Measurements from ENCODE around the gene VSIG2. TPM values are rescaled to one million over a fixed set of nuclear protein-coding genes. Genes with fewer than 3 reads are reported as not detected.

VSIG2 gene
- polyA plus RNA-seq, 3 donors = not detected

- Mint-ChIP-seq H3K36me3 (no peaks in the 10 kb centered on the region), H3K4me3 (no peak overlapping the region), H3K27ac (no peak overlapping the region), H3K27me3 (ENCODE audit: low read depth in 3 of 3) (peaks cover 0 to 2% (median 1%) of the 10 kb centered on the region in 3 donors), H3K4me1 (peaks cover 3% of the 10 kb centered on the region), H3K9me3 (peaks cover 0 to 11% (median 2%) of the 10 kb centered on the region in 7 donors)
- intact Hi-C loops (cut with micrococcal nuclease) = no loop called here
- Histone ChIP-seq H3K9ac (ENCODE audit: insufficient read depth, low read length, poor library complexity, severe bottlenecking) (no peak overlapping the region), H3K9me3 (replicated peaks in 1 of 2; ENCODE audit: control insufficient read depth in 1 of 2, insufficient read depth in 1 of 2, low read length in 2 of 2) (peaks cover 0 to 6% of the 10 kb centered on the region in 2 donors), H3K36me3 (replicated peaks in 1 of 2; ENCODE audit: control insufficient read depth in 1 of 2, insufficient read depth in 2 of 2, low read length in 2 of 2) (no peaks in the 10 kb centered on the region), H3K79me2 (ENCODE audit: insufficient read depth, low read length) (no peaks in the 10 kb centered on the region), H3K4me1 (ENCODE audit: control insufficient read depth in 1 of 2, insufficient read depth in 2 of 2, low read length in 2 of 2) (no peaks in the 10 kb centered on the region), H3K4me2 (replicated peaks; ENCODE audit: extremely low read depth, low read length, poor library complexity, severe bottlenecking) (no peak overlapping the region), H3K27me3 (ENCODE audit: control insufficient read depth in 2 of 2, insufficient read depth in 2 of 2, low read length in 2 of 2) (peaks cover 0 to 2% of the 10 kb centered on the region in 2 donors), H4K20me1 (ENCODE audit: insufficient read depth, low read length) (no peaks in the 10 kb centered on the region), H3K27ac (ENCODE audit: low read depth in 1 of 2, low read length in 2 of 2) (no peak overlapping the region), H2AFZ (ENCODE audit: insufficient read depth, low read depth, low read length, poor library complexity, severe bottlenecking) (no peak overlapping the region), H3K4me3 (replicated peaks in 1 of 3; ENCODE audit: low read depth in 2 of 3, low read length in 3 of 3) (no peak overlapping the region)
- TF ChIP-seq CTCF (IDR thresholded peaks at IDR 0.05) = no peak
- no peak for DNase-seq
These were observed 52.0 kb downstream of the VSIG2 start for GRCh38 chr11:124700028-124700427.

- Histone ChIP-seq H3K9ac (ENCODE audit: insufficient read depth, low read length, poor library complexity, severe bottlenecking) (no peak overlapping the region), H3K27ac (ENCODE audit: low read depth in 1 of 2, low read length in 2 of 2) (no peak overlapping the region), H3K4me1 (ENCODE audit: control insufficient read depth in 1 of 2, insufficient read depth in 2 of 2, low read length in 2 of 2) (no peaks in the 10 kb centered on the region), H4K20me1 (ENCODE audit: insufficient read depth, low read length) (no peaks in the 10 kb centered on the region), H2AFZ (ENCODE audit: insufficient read depth, low read depth, low read length, poor library complexity, severe bottlenecking) (no peak overlapping the region), H3K4me3 (replicated peaks in 1 of 3; ENCODE audit: low read depth in 2 of 3, low read length in 3 of 3) (no peak overlapping the region), H3K36me3 (replicated peaks in 1 of 2; ENCODE audit: control insufficient read depth in 1 of 2, insufficient read depth in 2 of 2, low read length in 2 of 2) (no peaks in the 10 kb centered on the region), H3K4me2 (replicated peaks; ENCODE audit: extremely low read depth, low read length, poor library complexity, severe bottlenecking) (no peak overlapping the region), H3K9me3 (replicated peaks in 1 of 2; ENCODE audit: control insufficient read depth in 1 of 2, insufficient read depth in 1 of 2, low read length in 2 of 2) (peaks cover 0 to 6% of the 10 kb centered on the region in 2 donors), H3K27me3 (ENCODE audit: control insufficient read depth in 2 of 2, insufficient read depth in 2 of 2, low read length in 2 of 2) (peaks cover 0 to 2% of the 10 kb centered on the region in 2 donors), H3K79me2 (ENCODE audit: insufficient read depth, low read length) (no peaks in the 10 kb centered on the region)
- DNase-seq = no peak
- WGBS (ENCODE audit: insufficient coverage) = no CpG with 5 or more reads among the region's 1 CpG
- no peak overlapping the region for H3K4me3 Mint-ChIP-seq
- H3K27ac Mint-ChIP-seq = no peak overlapping the region
- intact Hi-C loops (cut with micrococcal nuclease) = no loop called here
- TF ChIP-seq CTCF (IDR thresholded peaks at IDR 0.05) = no peak
- peaks cover 5% of the 10 kb centered on the region for H3K4me1 Mint-ChIP-seq
- H3K36me3 Mint-ChIP-seq = no peaks in the 10 kb centered on the region
- peaks cover 0 to 11% (median 2%) of the 10 kb centered on the region in 7 donors for H3K9me3 Mint-ChIP-seq
- peaks cover 0 to 2% (median 1%) of the 10 kb centered on the region in 3 donors for H3K27me3 Mint-ChIP-seq (ENCODE audit: low read depth in 3 of 3)
These were observed 52.5 kb downstream of the VSIG2 start for GRCh38 chr11:124699547-124699946.

Other genes starting within 250 kb of the VSIG2 start
- not detected for gene OR8B12, start 208.6 kb downstream of the VSIG2 start, polyA plus RNA-seq
- not detected for gene OR8A1, start 182.3 kb downstream of the VSIG2 start, polyA plus RNA-seq
- not detected for gene PANX3, start 140.8 kb downstream of the VSIG2 start, polyA plus RNA-seq
- 10 to 100 TPM; 39.7 to 84.7 (median 43.5) TPM for gene TBRG1, start 129.4 kb downstream of the VSIG2 start, polyA plus RNA-seq
- gene SIAE, start 78.5 kb downstream of the VSIG2 start, polyA plus RNA-seq = 1 to 10 TPM; 6.7 to 8.9 (median 7.8) TPM
- 1 to 10 TPM in 2 of 3 donors, under 1 TPM in 1; 0.75 to 6.7 (median 4.2) TPM for gene SPA17, start 78.4 kb downstream of the VSIG2 start, polyA plus RNA-seq
- 100 to 1,000 TPM in 1 of 3 donors, 10 to 100 TPM in 2; 17.2 to 125 (median 19.2) TPM for gene NRGN, start 12.3 kb downstream of the VSIG2 start, polyA plus RNA-seq
- gene ESAM, start 10.0 kb upstream of the VSIG2 start, polyA plus RNA-seq = under 1 TPM; 0.18 to 0.74 (median 0.49) TPM
- 1 to 10 TPM; 1.2 to 5.8 (median 1.8) TPM for gene MSANTD2, start 48.2 kb upstream of the VSIG2 start, polyA plus RNA-seq
- gene ROBO3, start 113.2 kb upstream of the VSIG2 start, polyA plus RNA-seq = 10 to 100 TPM in 1 of 3 donors, under 1 TPM in 2; 0.39 to 11.6 (median 0.81) TPM
- gene ROBO4, start 145.6 kb upstream of the VSIG2 start, polyA plus RNA-seq = under 1 TPM in 2 of 3 donors, not detected in 1; 0.19 to 0.20 TPM
- not detected for gene HEPN1, start 167.0 kb upstream of the VSIG2 start, polyA plus RNA-seq
- not detected for gene HEPACAM, start 183.8 kb upstream of the VSIG2 start, polyA plus RNA-seq
- gene CCDC15, start 201.9 kb upstream of the VSIG2 start, polyA plus RNA-seq = under 1 TPM; 0.24 to 0.32 (median 0.28) TPM